ENCODE measurements around the gene ZNF414. TPM values are rescaled to one million over a fixed set of nuclear protein-coding genes. Genes with fewer than 3 reads are reported as not detected.

Gene ZNF414
- polyA plus RNA-seq, 4 donors: 18.8 to 27.0 (median 23.6) TPM

DNA sequence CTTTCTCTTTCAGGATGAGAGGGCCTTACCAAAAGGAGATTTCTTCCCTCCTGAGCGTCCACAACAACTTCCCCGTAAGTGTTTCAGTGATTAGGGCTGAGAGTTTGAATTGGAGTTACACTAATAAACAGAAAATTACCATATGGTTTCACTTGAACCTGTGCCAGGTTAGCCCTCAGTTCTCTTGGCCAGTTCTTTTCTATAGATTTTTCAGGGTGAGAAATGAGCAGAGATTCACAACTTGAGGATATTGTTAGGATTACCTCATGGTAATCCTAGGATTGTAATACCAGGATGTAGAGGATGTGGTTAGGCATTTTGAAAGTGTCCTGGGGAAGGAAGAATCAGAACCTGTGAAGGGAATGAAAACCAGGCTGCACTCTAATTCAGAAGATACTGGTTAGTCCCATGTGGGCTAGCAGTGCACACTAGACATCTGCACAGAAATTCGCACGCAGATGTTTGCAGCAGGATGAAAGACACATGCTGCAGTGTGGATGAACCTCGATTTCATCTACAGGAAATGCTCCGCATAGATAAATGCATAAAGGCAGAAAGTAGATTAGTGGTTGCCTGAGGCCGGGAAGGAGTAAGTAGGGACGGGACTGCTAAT lies 45.1 kb downstream of the ZNF414 start:
- DNase-seq (ENCODE audit: low read depth in 4 of 4, low spot score in 3 of 4): no peak

DNA sequence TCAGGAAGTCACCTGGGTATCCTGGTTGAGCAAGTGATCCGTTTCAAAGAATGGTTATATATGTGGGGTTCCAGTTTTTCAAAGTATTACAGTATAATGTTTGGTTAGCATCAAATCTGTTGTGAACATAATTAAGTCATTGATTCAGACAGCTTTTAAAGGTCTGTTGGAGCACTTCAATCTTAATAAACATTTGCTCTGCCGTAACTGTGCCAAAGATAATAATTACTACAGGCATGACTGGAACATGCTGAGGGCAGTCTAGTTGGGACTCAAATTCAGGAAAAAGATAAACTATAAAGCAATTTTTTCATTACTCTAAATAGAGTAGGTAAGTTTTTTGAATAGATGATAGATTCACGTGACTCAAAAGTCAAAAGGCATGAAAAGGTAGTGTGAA lies 45.8 kb downstream of the ZNF414 start:
- DNase-seq (ENCODE audit: low read depth in 4 of 4, low spot score in 3 of 4): no peak

DNA sequence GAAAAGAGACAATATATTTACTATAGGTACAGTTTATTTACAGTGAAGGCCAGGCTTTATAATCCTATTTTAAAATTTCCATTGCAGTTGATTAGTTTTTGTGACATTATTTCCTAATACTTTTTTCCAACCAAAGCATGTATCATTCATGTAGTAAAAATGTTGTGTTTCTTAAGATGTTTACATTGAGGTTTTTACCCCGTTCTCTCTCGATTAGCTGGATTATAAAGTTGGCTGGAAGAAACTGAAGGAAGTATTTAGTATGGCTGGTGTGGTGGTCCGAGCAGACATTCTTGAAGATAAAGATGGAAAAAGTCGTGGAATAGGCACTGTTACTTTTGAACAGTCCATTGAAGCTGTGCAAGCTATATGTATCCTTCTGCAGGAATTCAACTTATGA lies 47.9 kb downstream of the ZNF414 start:
- no peak for DNase-seq (ENCODE audit: low read depth in 4 of 4, low spot score in 3 of 4)

DNA sequence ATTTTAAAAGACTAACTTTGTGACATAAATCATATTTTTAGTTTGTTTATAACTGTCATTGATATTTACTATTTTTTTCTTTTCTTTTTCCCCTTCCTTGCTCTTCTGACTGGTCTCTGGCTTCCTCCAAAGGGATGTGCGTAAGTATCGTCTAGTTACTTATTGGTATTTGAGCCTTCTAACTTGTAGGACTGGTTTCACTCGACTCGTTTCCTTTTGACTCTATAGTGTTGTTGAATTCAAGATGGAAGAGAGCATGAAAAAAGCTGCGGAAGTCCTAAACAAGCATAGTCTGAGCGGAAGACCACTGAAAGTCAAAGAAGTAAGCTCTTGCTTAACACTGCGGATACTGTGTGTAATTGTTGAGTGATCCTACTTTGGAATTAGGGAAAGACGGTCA lies 50.6 kb downstream of the ZNF414 start:
- DNase-seq (ENCODE audit: low read depth in 4 of 4, low spot score in 3 of 4): no peak

DNA sequence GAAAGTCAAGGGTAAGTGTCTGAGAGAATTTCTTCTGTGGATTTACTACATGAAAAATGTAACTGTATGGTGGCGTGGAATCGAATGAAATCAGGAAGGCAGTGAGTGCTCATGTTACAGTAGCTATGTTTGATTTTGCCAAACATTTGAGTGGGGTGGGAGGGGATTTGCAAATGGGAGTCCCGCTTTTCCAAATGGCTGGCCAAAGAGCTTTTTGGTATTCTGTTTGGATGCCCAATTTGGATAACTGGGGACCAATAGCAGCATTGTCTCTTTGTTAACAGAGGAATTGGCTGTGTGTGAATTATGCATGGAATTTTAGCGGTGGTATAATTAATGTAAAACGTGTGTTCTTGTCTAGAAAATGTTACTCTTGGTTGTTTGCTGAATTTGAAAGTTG lies 51.4 kb downstream of the ZNF414 start:
- DNase-seq (ENCODE audit: low read depth in 4 of 4, low spot score in 3 of 4): no peak

DNA sequence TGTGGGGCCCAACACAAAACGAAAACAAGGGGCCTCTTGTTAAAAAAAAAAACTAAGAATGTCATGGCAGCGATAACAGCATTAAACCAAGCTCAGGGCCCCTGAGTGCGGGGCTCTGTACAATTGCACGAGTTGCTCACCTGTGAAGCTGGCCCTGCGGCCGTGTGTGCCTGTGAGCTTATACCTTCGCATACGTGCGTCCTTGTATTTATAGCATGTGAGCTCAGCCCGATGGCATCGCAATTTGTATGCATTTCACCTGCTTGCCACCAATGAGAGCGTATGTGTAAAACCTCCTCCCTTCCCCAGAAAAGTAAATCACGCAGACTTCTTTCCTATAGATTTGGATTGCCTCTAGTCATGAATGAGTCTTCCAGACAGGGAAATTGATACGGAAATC lies 52.1 kb downstream of the ZNF414 start:
- no peak for DNase-seq (ENCODE audit: low read depth in 4 of 4, low spot score in 3 of 4)

DNA sequence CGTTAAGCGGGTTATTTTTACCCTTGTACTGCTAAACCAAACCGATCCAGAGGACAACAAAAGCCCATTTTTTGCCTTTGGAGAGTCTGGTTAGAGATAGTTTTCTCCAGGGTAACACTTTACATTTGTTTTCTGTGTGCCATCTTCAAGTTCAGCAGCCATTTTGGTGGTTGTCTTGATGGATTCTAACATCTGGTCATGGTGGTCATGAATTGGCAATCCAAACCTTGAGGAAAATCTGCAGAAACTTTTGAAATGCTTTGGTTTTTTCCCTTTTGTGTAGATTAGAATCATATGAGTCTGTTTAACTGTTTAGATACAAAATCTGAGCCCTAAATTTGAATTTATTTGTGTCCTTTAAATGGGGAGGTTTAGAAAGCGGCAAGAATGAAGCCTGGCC lies 52.6 kb downstream of the ZNF414 start:
- DNase-seq (ENCODE audit: low read depth in 4 of 4, low spot score in 3 of 4): no peak

DNA sequence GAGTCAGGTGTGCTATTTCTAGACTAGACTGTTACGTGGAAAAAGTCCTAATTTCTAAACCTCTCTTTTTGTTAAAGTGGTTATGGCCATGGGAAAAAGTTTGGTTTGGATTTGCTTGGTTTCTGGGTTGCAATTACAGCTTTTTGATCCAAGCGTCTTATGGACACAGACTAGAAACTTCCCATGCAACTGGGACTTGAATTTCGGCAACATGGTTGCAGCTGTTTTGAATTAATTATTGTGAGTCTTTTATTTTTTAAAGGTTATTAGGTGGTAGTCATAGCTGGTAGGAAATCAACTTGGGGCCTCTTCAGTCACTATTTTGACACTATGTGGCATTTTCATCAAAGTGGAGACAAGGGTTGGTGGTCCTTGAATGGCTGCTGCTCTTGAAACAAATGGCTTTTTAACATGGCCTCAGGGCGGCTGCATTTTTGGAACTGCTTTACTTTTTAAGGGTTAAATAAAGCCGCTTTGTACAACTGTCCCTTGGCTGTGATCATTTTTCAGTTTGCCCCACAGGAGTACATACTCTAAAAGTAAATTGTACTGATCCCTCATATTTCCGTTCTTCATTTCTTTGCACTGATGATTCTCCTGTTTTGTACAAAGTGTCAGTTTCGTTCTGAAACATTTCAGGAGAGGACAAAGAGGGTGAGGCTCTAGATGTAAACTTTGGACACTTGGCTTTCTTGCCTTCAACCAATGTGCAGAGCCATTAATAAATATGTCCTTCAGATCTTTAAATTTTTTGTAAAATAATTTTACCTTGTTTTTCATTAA lies 53.3 kb downstream of the ZNF414 start:
- DNase-seq (ENCODE audit: low read depth in 4 of 4, low spot score in 3 of 4): no peak

Other genes starting within 250 kb of the ZNF414 start
- gene CD320, start 205.8 kb downstream of the ZNF414 start, polyA plus RNA-seq (ENCODE audit: insufficient read length in 4 of 4): 10 to 100 TPM; 30.7 to 49.2 (median 33.5) TPM
- gene NDUFA7, start 192.8 kb downstream of the ZNF414 start, polyA plus RNA-seq (ENCODE audit: insufficient read length in 4 of 4): 10 to 100 TPM; 44.9 to 61.6 (median 57.9) TPM
- gene RPS28, start 192.7 kb downstream of the ZNF414 start, polyA plus RNA-seq (ENCODE audit: insufficient read length in 4 of 4): 100 to 1,000 TPM; 326 to 611 (median 414) TPM
- gene KANK3, start 170.9 kb downstream of the ZNF414 start, polyA plus RNA-seq (ENCODE audit: insufficient read length in 4 of 4): 10 to 100 TPM in 1 of 4 donors, 1 to 10 TPM in 3; 6.8 to 16.7 (median 8.1) TPM
- 1 to 10 TPM; 1.6 to 5.0 (median 2.4) TPM for gene ANGPTL4, start 150.0 kb downstream of the ZNF414 start, polyA plus RNA-seq (ENCODE audit: insufficient read length in 4 of 4)
- 100 to 1,000 TPM; 121 to 174 (median 130) TPM for gene RAB11B, start 123.8 kb downstream of the ZNF414 start, polyA plus RNA-seq (ENCODE audit: insufficient read length in 4 of 4)
- gene MARCHF2, start 100.9 kb downstream of the ZNF414 start, polyA plus RNA-seq (ENCODE audit: insufficient read length in 4 of 4): 10 to 100 TPM; 12.8 to 18.6 (median 13.5) TPM
- gene HNRNPM, start 69.2 kb downstream of the ZNF414 start, polyA plus RNA-seq (ENCODE audit: insufficient read length in 4 of 4): 100 to 1,000 TPM; 354 to 435 (median 411) TPM
- gene PRAM1, start 11.5 kb downstream of the ZNF414 start, polyA plus RNA-seq (ENCODE audit: insufficient read length in 4 of 4): 1 to 10 TPM; 1.1 to 1.5 (median 1.3) TPM
- 1 to 10 TPM; 3.5 to 6.0 (median 4.2) TPM for gene MYO1F, start 63.3 kb upstream of the ZNF414 start, polyA plus RNA-seq (ENCODE audit: insufficient read length in 4 of 4)
- gene ADAMTS10, start 96.5 kb upstream of the ZNF414 start, polyA plus RNA-seq (ENCODE audit: insufficient read length in 4 of 4): 10 to 100 TPM; 27.7 to 38.6 (median 34.6) TPM
- gene NFILZ, start 116.5 kb upstream of the ZNF414 start, polyA plus RNA-seq (ENCODE audit: insufficient read length in 4 of 4): not detected
- gene ACTL9, start 184.6 kb upstream of the ZNF414 start, polyA plus RNA-seq (ENCODE audit: insufficient read length in 4 of 4): not detected
- not detected for gene OR2Z1, start 207.5 kb upstream of the ZNF414 start, polyA plus RNA-seq (ENCODE audit: insufficient read length in 4 of 4)

All from right renal pelvis (tissue), 4 donors.